Tibial artery (tissue), 4 donors: ENCODE measurements around the gene CNPY1.
"Not testable (repeated sequence)": the region's sequence is repeated elsewhere in the genome, so short reads cannot be mapped to it uniquely, and the experiment has no call there.

Experiments
- DNase-seq, 2 donors: peaks; one replicate each; pipeline ENCODE4 v3.0.0-alpha.2; 2019
- H3K27ac ChIP-seq, 2 donors: fragments of 200-600 bp; sonication (generic) in 1 of 2; 1 replicate in 1 of 2; 2 replicates in 1 of 2; pipeline ENCODE4 v1.5.1; 2018 to 2019; ENCODE audit warnings: mild to moderate bottlenecking in 1 of 2
- H3K27me3 ChIP-seq, 2 donors: fragments of 200-600 bp; sonication (generic) in 1 of 2; one replicate each; pipeline versions ENCODE4 v1.5.1 to v1.6.0; 2016 to 2019
- H3K36me3 ChIP-seq, 3 donors: fragments of 200-600 bp; sonication (generic) in 2 of 3; one replicate each; pipeline ENCODE4 v1.5.1; 2016 to 2019; ENCODE audit warnings: mild to moderate bottlenecking in 2 of 3
- H3K4me1 ChIP-seq, 4 donors: fragments of 200-600 bp; sonication (generic) in 2 of 4; 1 replicate in 3 of 4; 2 replicates in 1 of 4; pipeline ENCODE4 v1.5.1; 2016 to 2019
- H3K4me3 ChIP-seq, 2 donors: fragments of 200-600 bp; sonication (generic) in 1 of 2; 1 replicate in 1 of 2; 2 replicates in 1 of 2; pipeline ENCODE4 v1.5.1; 2018 to 2019; ENCODE audit warnings: mild to moderate bottlenecking in 2 of 2
- H3K9me3 ChIP-seq, 3 donors: fragments of 200-600 bp; sonication (generic) in 1 of 3; one replicate each; pipeline ENCODE4 v1.5.1; 2016 to 2019
- intact Hi-C: fragments of 100-400 bp; cut with DNase I; formaldehyde crosslinking; loops from one replicate; pipeline ENCODE4 v1.15.0; 2023; ENCODE audit warnings: low total_unique reads
- TF ChIP-seq, protein P1 (sequence below), 2 experiments: fragments of 200-600 bp in 1 of 2; fragments of 450-650 bp in 1 of 2; IDR thresholded peaks; one replicate each; pipeline ENCODE4 v1.5.1; 2017 to 2019; ENCODE audit warnings: antibody characterized with exemption in 2 of 2, mild to moderate bottlenecking in 1 of 2, moderate library complexity in 1 of 2

CNPY1 gene

DNA sequence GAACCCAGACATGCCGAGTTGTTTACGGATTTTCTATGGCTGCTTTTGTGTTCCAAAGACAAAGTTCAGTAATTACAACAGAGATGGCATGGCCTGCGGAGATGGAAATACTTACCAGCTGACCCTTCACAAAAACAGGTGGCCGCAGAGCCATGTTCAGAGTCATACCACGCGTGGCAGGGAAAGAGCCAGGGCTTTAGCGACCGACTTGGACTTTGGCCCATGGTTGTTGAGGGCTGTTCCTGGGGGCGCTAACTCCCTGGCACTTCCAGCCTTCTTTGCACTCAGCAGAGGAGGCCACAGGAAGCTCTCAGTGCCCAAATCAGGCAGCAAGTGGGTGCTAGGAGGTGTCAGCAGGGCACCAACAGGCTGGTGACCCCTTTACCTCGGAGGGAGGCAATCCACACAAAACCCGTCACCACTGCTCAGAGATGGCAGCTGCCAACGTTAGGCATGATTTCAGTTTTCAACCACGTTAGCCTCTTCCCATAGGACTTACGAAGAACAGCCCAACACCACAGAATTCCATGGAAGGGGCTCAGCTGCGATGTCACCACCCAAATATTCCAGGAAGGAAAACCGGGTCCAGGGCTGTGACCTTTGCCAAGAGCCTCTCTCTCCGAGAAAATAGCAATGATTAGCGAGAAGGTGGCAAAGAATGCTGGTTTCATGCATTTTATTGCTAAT is 21.4 kb upstream of the CNPY1 start:
- Histone ChIP-seq H3K27me3 (peaks cover 0 to 23% of the 10 kb centered on the region in 2 donors), H3K9me3 (no peaks in the 10 kb centered on the region), H3K36me3 (no peaks in the 10 kb centered on the region), H3K4me3 (no peak overlapping the region), H3K4me1 (no peaks in the 10 kb centered on the region), H3K27ac (no peak overlapping the region)
- TF ChIP-seq, protein P1, sequence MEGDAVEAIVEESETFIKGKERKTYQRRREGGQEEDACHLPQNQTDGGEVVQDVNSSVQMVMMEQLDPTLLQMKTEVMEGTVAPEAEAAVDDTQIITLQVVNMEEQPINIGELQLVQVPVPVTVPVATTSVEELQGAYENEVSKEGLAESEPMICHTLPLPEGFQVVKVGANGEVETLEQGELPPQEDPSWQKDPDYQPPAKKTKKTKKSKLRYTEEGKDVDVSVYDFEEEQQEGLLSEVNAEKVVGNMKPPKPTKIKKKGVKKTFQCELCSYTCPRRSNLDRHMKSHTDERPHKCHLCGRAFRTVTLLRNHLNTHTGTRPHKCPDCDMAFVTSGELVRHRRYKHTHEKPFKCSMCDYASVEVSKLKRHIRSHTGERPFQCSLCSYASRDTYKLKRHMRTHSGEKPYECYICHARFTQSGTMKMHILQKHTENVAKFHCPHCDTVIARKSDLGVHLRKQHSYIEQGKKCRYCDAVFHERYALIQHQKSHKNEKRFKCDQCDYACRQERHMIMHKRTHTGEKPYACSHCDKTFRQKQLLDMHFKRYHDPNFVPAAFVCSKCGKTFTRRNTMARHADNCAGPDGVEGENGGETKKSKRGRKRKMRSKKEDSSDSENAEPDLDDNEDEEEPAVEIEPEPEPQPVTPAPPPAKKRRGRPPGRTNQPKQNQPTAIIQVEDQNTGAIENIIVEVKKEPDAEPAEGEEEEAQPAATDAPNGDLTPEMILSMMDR (IDR thresholded peaks at IDR 0.05): no peak
- no peak for DNase-seq
- intact Hi-C loops: no loop called here

DNA sequence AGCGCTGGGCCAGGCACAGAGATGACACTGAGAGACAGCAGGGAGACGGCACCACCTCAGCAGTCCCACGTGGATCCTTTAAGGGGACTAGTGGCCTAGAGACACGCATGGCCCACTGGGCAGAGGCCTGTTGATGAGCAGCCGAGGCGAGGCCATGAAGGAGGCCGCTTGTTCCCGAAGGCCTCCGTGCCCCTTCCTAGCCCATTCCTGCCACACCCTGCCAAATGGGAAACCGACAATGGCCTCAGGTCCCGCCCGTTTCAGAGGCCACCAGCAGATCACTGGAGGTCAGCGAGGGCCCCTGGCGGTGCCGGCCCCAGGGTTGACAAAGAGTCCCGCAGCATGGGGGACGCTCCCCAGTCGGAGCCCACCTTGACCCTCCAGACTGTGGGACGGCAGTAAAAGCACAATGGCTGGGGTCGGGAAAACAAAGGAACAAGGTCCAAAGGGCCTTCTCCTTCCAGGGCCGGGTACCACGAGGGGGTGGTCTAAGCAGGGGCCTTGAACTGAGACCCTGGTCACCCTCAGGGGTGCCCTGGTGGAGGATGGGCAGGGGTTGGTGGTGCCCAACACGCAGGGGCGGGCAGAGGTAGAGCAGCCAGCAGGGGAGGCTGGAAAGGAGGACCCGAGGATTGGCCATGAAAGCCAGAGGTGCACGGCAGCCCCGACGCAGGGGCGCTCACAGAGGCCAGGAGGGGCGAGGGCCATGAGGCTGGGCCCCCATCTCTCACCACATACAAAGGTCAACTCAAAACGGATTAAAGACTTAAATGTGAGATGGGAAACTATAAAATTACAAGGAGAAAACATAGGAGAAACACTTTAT is 19.9 kb upstream of the CNPY1 start:
- Histone ChIP-seq H3K4me1 (no peaks in the 10 kb centered on the region), H3K4me3 (no peak overlapping the region), H3K36me3 (no peaks in the 10 kb centered on the region), H3K27ac (no peak overlapping the region), H3K27me3 (peaks cover 0 to 20% of the 10 kb centered on the region in 2 donors), H3K9me3 (no peaks in the 10 kb centered on the region)
- intact Hi-C loops: no loop called here
- DNase-seq: no peak
- TF ChIP-seq, protein P1 (IDR thresholded peaks at IDR 0.05): no peak

DNA sequence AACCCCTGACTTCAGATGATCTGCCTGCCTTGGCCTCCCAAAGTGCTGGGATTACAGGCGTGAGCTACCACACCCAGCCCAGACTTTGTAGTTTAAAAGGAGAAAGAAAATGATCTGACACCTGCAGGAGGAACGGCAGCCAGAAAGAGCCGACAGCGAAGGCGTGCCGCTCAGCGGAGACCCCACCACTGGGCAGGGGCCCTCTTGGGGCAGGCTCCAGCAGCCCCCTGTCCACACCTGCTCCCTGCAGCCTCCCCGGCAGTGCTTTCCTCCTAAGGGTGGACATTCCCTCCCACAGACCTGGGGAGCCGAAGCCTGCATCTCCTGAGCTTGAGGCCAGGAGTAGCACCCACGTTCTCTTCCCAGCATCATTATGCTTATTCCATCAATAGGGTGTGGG is 19.2 kb upstream of the CNPY1 start:
- TF ChIP-seq, protein P1 (IDR thresholded peaks at IDR 0.05): no peak
- Histone ChIP-seq H3K4me1 (no peaks in the 10 kb centered on the region), H3K36me3 (no peaks in the 10 kb centered on the region), H3K27me3 (peaks cover 0 to 14% of the 10 kb centered on the region in 2 donors), H3K9me3 (no peaks in the 10 kb centered on the region), H3K4me3 (no peak overlapping the region), H3K27ac (no peak overlapping the region)
- no peak for DNase-seq
- intact Hi-C loops: no loop called here

GRCh38 chr7:155562976-155563375 is 16.6 kb upstream of the CNPY1 start:
- H3K36me3 ChIP-seq, H3K4me1 ChIP-seq, H3K9me3 ChIP-seq, DNase-seq, intact Hi-C loops, H3K27ac ChIP-seq, H3K4me3 ChIP-seq: not testable (repeated sequence)
- H3K27me3 ChIP-seq: peaks cover 0 to 28% of the 10 kb centered on the region in 2 donors

DNA sequence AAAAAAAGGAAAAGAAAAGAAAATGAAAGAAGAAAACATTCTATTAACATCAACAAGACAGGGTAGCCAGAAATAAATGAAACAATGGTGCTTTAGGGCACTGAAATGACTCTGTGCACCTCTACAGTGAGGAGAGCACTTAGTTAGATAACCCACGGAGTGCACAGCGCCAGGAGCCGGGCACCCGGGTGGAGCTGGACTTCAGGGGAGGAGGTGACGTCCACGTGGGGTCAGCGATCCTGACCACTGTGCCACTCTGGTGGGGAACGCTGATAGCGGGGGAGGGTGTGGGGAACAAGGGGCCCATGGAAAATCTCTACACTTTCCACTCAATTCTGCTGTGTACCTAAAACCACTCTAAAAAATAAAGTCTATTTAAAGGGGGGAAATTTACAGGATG is 15.7 kb upstream of the CNPY1 start:
- Histone ChIP-seq H3K4me1 (no peaks in the 10 kb centered on the region), H3K27ac (no peak overlapping the region), H3K4me3 (no peak overlapping the region), H3K27me3 (peaks cover 0 to 33% of the 10 kb centered on the region in 2 donors), H3K9me3 (no peaks in the 10 kb centered on the region), H3K36me3 (no peaks in the 10 kb centered on the region)
- DNase-seq: no peak
- TF ChIP-seq, protein P1 (IDR thresholded peaks at IDR 0.05): no peak
- intact Hi-C loops: no loop called here

DNA sequence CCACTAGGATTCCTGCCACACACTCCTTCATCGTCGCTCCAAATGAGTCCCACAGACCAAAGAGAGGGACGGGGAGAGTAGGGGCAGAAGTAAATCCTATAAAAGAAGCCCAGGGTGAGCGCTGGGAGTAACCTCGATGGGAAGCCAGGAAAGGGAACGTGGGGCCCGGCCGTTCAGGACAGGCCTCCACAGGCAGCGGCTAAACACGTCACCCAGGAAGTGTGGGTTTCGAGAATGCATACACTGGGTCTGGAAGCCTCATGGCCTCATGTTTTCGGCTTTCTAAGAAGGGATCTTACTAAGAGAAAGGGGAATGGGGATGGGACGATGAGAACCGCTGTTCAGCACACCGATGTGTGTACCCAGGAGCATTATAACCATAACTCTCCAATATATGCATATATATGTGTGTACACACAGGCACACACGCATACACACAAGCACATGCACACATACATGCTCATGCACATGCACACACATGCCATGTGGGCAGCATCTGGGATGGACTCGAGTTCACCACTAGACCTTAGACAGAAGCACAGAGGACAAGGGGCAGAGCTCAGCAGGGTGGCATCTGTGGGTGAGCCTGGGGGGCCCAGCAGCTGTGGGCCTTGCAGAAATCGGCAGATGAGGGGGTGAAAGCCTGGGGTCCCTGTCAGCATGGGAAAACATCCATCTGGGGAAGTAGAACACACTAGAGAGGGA is 14.8 kb upstream of the CNPY1 start:
- Histone ChIP-seq H3K4me3 (no peak overlapping the region), H3K27me3 (peaks cover 0 to 37% of the 10 kb centered on the region in 2 donors), H3K4me1 (no peaks in the 10 kb centered on the region), H3K36me3 (no peaks in the 10 kb centered on the region), H3K9me3 (no peaks in the 10 kb centered on the region), H3K27ac (no peak overlapping the region)
- DNase-seq: no peak
- intact Hi-C loops: no loop called here
- TF ChIP-seq, protein P1 (IDR thresholded peaks at IDR 0.05): no peak
